HepG2 (cell line): ENCODE data around the gene CSNK1D. TPM values are rescaled to one million over a fixed set of nuclear protein-coding genes. Genes with fewer than 3 reads are reported as not detected.

Experiments
- ATAD3A ChIP-seq: sonication (generic); formaldehyde crosslinking; IDR thresholded peaks from 2 replicates; pipeline ENCODE4 v1.4.0; 2020; ENCODE audit warnings: missing genetic modification reagents
- ETV6 ChIP-seq: sonication (generic); formaldehyde crosslinking; conservative IDR thresholded peaks from 2 replicates; pipeline ENCODE4 v1.4.0; 2020; ENCODE audit warnings: missing genetic modification reagents
- FOXC1 ChIP-seq: sonication (generic); formaldehyde crosslinking; IDR thresholded peaks from 2 replicates; pipeline ENCODE4 v1.8.0; 2022; ENCODE audit warnings: mild to moderate bottlenecking, missing genetic modification reagents, borderline replicate concordance
- HMG20B ChIP-seq: conservative IDR thresholded peaks from 2 replicates; pipeline ENCODE4 v1.6.1; 2016; ENCODE audit warnings: missing genetic modification reagents, missing compliant biosample characterization
- HOXA5 ChIP-seq: sonication (generic); formaldehyde crosslinking; IDR thresholded peaks from 2 replicates; pipeline ENCODE4 v1.4.0; 2020; ENCODE audit warnings: missing genetic modification reagents
- MAF1 ChIP-seq: sonication (generic); formaldehyde crosslinking; IDR thresholded peaks from 2 replicates; pipeline ENCODE4 v1.5.0; 2020; ENCODE audit warnings: missing genetic modification reagents, borderline replicate concordance
- ONECUT2 ChIP-seq: sonication (generic); formaldehyde crosslinking; IDR thresholded peaks from 2 replicates; pipeline ENCODE4 v1.4.0; 2020; ENCODE audit warnings: missing genetic modification reagents
- ZNF124 ChIP-seq: sonication (generic); formaldehyde crosslinking; IDR thresholded peaks from 2 replicates; pipeline ENCODE4 v1.4.0; 2020; ENCODE audit warnings: missing genetic modification reagents
- ZNF746 ChIP-seq: sonication (generic); formaldehyde crosslinking; IDR thresholded peaks from 2 replicates; pipeline ENCODE4 v1.8.0; 2022; ENCODE audit warnings: mild to moderate bottlenecking, missing genetic modification reagents
- polyA plus RNA-seq, 8 experiments: library from polyadenylated mRNA; depleted of rRNA in 3 of 8; stranded (reverse) in 7 of 8; unstranded in 1 of 8; fragments of >200 nt; fragmentation: Illumina TruSeq in 4 of 8; extraction: Trizol in 4 of 8; gene quantifications; 2 replicates each; pipeline versions ENCODE4 v1.2.1 to v1.2.3, GENCODE V29; 2011 to 2016; ENCODE audit warnings: low read depth in 4 of 8, missing spikeins in 1 of 8, mixed read lengths in 1 of 8; ENCODE audit not compliant: insufficient read depth in 1 of 8
- total RNA-seq, 5 experiments: library from RNA; depleted of rRNA; stranded (reverse); fragments of >200 nt; fragmentation: Illumina TruSeq; extraction: Trizol; gene quantifications; 2 replicates each; pipeline ENCODE4 v1.2.3, GENCODE V29; 2016; ENCODE audit warnings: low read depth in 1 of 5
- TF ChIP-seq, protein P1 (sequence below): sonication (generic); formaldehyde crosslinking; IDR thresholded peaks from 2 replicates; pipeline ENCODE4 v1.8.1; 2022; ENCODE audit warnings: low read depth, mild to moderate bottlenecking, missing genetic modification reagents
- TF ChIP-seq, protein P2 (sequence below): IDR thresholded peaks from 2 replicates; pipeline ENCODE4 v1.6.1; 2016; ENCODE audit warnings: low read depth, missing genetic modification reagents, missing compliant biosample characterization
- TF ChIP-seq, protein P3 (sequence below): sonication (generic); formaldehyde crosslinking; IDR thresholded peaks from 2 replicates; pipeline ENCODE4 v1.8.0; 2022; ENCODE audit warnings: mild to moderate bottlenecking, missing genetic modification reagents, borderline replicate concordance
- TF ChIP-seq, protein P4 (sequence below): sonication (generic); formaldehyde crosslinking; IDR thresholded peaks from 2 replicates; pipeline ENCODE4 v1.4.0; 2020; ENCODE audit warnings: missing genetic modification reagents
- TF ChIP-seq, protein P5 (sequence below): sonication (generic); formaldehyde crosslinking; IDR thresholded peaks from 2 replicates; pipeline ENCODE4 v1.5.0; 2020; ENCODE audit warnings: missing genetic modification reagents, mild to moderate bottlenecking, borderline replicate concordance
- TF ChIP-seq, protein P6 (sequence below): sonication (generic); formaldehyde crosslinking; IDR thresholded peaks from 2 replicates; pipeline ENCODE4 v1.9.0; 2021; ENCODE audit warnings: missing genetic modification reagents, mild to moderate bottlenecking, borderline replicate concordance

Gene CSNK1D
- total and polyA plus RNA-seq, 2 of the 13 experiments (the other 11 are each of a cell fraction or from before 2014, with no cell fraction given): 31.5 to 128 TPM

DNA sequence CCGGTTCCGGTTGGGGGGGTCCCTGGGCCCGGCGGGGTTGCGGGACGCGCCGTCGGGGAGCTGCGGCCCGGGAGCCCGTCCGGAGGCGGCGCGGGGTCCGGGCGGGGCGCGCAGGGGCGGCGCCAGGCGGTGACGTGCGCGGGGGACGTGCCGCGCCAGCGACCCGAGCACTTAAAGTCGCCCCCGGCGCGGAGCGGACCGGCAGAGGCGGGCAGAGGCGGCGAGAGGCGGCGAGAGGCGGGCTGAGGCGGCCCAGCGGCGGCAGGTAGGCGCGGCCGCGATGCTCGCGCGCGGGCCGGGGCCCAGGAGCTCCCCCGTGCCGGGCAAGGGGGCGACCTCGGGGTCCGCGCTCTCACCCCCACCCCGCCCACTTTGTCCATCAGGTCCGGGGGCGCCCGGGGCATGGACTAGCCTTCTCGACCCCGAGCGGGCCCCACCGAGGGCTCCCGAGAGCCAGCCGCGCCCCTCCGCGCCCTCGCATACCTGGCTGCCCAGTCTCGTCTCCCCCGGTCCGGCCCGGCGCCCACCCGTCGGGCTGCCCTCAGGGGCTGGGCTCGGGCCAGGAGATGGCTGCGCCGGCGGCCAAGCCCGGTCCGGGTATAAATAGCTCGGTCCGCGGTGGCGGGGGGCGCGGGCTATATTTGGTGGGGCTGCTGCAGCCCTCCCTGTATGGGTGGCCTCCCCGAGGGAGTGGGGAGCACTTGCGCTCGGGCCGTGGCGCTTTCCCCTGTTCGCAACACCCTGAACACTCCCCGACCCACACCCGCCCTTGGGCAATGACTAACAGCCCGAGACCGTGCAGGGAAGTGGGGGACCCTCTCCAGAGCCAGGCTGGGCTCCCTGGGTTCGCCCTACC is 44.4 kb downstream of the CSNK1D start, which contains the start of gene SLC16A3 (continued):
- TF ChIP-seq, protein P1, sequence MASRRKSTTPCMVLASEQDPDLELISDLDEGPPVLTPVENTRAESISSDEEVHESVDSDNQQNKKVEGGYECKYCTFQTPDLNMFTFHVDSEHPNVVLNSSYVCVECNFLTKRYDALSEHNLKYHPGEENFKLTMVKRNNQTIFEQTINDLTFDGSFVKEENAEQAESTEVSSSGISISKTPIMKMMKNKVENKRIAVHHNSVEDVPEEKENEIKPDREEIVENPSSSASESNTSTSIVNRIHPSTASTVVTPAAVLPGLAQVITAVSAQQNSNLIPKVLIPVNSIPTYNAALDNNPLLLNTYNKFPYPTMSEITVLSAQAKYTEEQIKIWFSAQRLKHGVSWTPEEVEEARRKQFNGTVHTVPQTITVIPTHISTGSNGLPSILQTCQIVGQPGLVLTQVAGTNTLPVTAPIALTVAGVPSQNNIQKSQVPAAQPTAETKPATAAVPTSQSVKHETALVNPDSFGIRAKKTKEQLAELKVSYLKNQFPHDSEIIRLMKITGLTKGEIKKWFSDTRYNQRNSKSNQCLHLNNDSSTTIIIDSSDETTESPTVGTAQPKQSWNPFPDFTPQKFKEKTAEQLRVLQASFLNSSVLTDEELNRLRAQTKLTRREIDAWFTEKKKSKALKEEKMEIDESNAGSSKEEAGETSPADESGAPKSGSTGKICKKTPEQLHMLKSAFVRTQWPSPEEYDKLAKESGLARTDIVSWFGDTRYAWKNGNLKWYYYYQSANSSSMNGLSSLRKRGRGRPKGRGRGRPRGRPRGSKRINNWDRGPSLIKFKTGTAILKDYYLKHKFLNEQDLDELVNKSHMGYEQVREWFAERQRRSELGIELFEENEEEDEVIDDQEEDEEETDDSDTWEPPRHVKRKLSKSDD (CRISPR knock-in tag): no peak
- no peak for TF ChIP-seq HOXA5 (CRISPR knock-in tag)
- TF ChIP-seq FOXC1 (CRISPR knock-in tag): no peak; the same call in 1 of the 2 replicates
- TF ChIP-seq ONECUT2 (CRISPR knock-in tag): no peak
- TF ChIP-seq, protein P2, sequence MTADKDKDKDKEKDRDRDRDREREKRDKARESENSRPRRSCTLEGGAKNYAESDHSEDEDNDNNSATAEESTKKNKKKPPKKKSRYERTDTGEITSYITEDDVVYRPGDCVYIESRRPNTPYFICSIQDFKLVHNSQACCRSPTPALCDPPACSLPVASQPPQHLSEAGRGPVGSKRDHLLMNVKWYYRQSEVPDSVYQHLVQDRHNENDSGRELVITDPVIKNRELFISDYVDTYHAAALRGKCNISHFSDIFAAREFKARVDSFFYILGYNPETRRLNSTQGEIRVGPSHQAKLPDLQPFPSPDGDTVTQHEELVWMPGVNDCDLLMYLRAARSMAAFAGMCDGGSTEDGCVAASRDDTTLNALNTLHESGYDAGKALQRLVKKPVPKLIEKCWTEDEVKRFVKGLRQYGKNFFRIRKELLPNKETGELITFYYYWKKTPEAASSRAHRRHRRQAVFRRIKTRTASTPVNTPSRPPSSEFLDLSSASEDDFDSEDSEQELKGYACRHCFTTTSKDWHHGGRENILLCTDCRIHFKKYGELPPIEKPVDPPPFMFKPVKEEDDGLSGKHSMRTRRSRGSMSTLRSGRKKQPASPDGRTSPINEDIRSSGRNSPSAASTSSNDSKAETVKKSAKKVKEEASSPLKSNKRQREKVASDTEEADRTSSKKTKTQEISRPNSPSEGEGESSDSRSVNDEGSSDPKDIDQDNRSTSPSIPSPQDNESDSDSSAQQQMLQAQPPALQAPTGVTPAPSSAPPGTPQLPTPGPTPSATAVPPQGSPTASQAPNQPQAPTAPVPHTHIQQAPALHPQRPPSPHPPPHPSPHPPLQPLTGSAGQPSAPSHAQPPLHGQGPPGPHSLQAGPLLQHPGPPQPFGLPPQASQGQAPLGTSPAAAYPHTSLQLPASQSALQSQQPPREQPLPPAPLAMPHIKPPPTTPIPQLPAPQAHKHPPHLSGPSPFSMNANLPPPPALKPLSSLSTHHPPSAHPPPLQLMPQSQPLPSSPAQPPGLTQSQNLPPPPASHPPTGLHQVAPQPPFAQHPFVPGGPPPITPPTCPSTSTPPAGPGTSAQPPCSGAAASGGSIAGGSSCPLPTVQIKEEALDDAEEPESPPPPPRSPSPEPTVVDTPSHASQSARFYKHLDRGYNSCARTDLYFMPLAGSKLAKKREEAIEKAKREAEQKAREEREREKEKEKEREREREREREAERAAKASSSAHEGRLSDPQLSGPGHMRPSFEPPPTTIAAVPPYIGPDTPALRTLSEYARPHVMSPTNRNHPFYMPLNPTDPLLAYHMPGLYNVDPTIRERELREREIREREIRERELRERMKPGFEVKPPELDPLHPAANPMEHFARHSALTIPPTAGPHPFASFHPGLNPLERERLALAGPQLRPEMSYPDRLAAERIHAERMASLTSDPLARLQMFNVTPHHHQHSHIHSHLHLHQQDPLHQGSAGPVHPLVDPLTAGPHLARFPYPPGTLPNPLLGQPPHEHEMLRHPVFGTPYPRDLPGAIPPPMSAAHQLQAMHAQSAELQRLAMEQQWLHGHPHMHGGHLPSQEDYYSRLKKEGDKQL (CRISPR knock-in tag): no peak
- TF ChIP-seq, protein P3, sequence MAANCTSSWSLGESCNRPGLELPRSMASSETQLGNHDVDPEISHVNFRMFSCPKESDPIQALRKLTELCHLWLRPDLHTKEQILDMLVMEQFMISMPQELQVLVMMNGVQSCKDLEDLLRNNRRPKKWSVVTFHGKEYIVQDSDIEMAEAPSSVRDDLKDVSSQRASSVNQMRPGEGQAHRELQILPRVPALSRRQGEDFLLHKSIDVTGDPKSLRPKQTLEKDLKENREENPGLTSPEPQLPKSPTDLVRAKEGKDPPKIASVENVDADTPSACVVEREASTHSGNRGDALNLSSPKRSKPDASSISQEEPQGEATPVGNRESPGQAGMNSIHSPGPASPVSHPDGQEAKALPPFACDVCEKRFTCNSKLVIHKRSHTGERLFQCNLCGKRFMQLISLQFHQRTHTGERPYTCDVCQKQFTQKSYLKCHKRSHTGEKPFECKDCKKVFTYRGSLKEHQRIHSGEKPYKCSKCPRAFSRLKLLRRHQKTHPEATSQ (CRISPR knock-in tag): no peak
- TF ChIP-seq, protein P4, sequence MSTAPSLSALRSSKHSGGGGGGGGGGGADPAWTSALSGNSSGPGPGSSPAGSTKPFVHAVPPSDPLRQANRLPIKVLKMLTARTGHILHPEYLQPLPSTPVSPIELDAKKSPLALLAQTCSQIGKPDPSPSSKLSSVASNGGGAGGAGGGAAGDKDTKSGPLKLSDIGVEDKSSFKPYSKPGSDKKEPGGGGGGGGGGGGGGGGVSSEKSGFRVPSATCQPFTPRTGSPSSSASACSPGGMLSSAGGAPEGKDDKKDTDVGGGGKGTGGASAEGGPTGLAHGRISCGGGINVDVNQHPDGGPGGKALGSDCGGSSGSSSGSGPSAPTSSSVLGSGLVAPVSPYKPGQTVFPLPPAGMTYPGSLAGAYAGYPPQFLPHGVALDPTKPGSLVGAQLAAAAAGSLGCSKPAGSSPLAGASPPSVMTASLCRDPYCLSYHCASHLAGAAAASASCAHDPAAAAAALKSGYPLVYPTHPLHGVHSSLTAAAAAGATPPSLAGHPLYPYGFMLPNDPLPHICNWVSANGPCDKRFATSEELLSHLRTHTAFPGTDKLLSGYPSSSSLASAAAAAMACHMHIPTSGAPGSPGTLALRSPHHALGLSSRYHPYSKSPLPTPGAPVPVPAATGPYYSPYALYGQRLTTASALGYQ: no peak
- TF ChIP-seq, protein P5, sequence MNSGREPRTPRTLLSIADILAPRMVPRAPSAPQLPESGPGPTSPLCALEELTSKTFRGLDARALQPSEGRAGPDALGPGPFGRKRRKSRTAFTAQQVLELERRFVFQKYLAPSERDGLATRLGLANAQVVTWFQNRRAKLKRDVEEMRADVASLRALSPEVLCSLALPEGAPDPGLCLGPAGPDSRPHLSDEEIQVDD (CRISPR knock-in tag): no peak
- TF ChIP-seq ETV6 (CRISPR knock-in tag): no peak
- no peak for TF ChIP-seq ZNF746 (CRISPR knock-in tag)
- TF ChIP-seq ZNF124: no peak
- TF ChIP-seq, protein P6, sequence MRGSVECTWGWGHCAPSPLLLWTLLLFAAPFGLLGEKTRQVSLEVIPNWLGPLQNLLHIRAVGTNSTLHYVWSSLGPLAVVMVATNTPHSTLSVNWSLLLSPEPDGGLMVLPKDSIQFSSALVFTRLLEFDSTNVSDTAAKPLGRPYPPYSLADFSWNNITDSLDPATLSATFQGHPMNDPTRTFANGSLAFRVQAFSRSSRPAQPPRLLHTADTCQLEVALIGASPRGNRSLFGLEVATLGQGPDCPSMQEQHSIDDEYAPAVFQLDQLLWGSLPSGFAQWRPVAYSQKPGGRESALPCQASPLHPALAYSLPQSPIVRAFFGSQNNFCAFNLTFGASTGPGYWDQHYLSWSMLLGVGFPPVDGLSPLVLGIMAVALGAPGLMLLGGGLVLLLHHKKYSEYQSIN (CRISPR knock-in tag): no peak
- 0 out of 2 replicates have a peak, but pooled peaks have one; percentile 11 for TF ChIP-seq ATAD3A (CRISPR knock-in tag)
- TF ChIP-seq MAF1 (CRISPR knock-in tag): no peak
- no peak for TF ChIP-seq HMG20B (CRISPR knock-in tag)
